Anterior cingulate cortex (tissue), 58 donors: ENCODE results near the gene ANGPTL1.
"Not testable (repeated sequence)": the region's sequence is repeated elsewhere in the genome, so short reads cannot be mapped to it uniquely, and the experiment has no call there.

Experiments
- DNase-seq, 58 donors: peaks; one replicate each; lab custom pipeline; 2025; lab: John Stamatoyannopoulos, UW

The ANGPTL1 gene

GRCh38 chr1:178868706-178869105 is 2.2 kb downstream of the ANGPTL1 start:
- DNase-seq, result no peak

GRCh38 chr1:178867670-178868069 is 3.2 kb downstream of the ANGPTL1 start:
- DNase-seq, result no peak

GRCh38 chr1:178864326-178864725 is 6.6 kb downstream of the ANGPTL1 start:
- DNase-seq, result no peak

- no peak for DNase-seq
These were observed 8.0 kb downstream of the ANGPTL1 start for GRCh38 chr1:178862864-178863263.

- no peak for DNase-seq
These were observed 8.5 kb downstream of the ANGPTL1 start for GRCh38 chr1:178862416-178862815.

GRCh38 chr1:178857126-178857525 is 13.8 kb downstream of the ANGPTL1 start:
- no peak for DNase-seq

GRCh38 chr1:178849918-178850317 is 21.0 kb downstream of the ANGPTL1 start:
- DNase-seq, result no peak

- not testable (repeated sequence) for DNase-seq
These were observed 23.0 kb downstream of the ANGPTL1 start for GRCh38 chr1:178847919-178848318.

GRCh38 chr1:178847396-178847849 is 23.5 kb downstream of the ANGPTL1 start:
- no peak for DNase-seq

GRCh38 chr1:178846306-178846705 is 24.6 kb downstream of the ANGPTL1 start:
- DNase-seq, result no peak

- no peak for DNase-seq
These were observed 26.4 kb downstream of the ANGPTL1 start for GRCh38 chr1:178844436-178844835.

GRCh38 chr1:178825167-178825566 is 45.7 kb downstream of the ANGPTL1 start:
- DNase-seq, result no peak

GRCh38 chr1:178821134-178821866 is 49.6 kb downstream of the ANGPTL1 start:
- DNase-seq, result no peak

- DNase-seq, result no peak
These were observed 51.8 kb downstream of the ANGPTL1 start for GRCh38 chr1:178819123-178819522.

GRCh38 chr1:178818416-178818815 is 52.5 kb downstream of the ANGPTL1 start:
- DNase-seq, result no peak

GRCh38 chr1:178810585-178810984 is 60.3 kb downstream of the ANGPTL1 start:
- DNase-seq, result no peak

GRCh38 chr1:178808529-178808928 is 62.3 kb downstream of the ANGPTL1 start:
- DNase-seq, result no peak

- no peak for DNase-seq
These were observed 64.1 kb downstream of the ANGPTL1 start for GRCh38 chr1:178806665-178807300.

GRCh38 chr1:178802873-178803272 is 68.0 kb downstream of the ANGPTL1 start:
- DNase-seq, result no peak
